Mammary epithelial cell (primary cell): ENCODE measurements around the gene TRIP13.

Experiments used
- CTCF ChIP-seq, 2 donors: IDR thresholded peaks in 1 of 2; conservative IDR thresholded peaks in 1 of 2; 2 replicates each; pipeline ENCODE4 v1.5.1; 2011 to 2012; ENCODE audit warnings: inconsistent platforms in 2 of 2, low read length in 2 of 2, mild to moderate bottlenecking in 2 of 2, control low read depth in 1 of 2, low read depth in 1 of 2; ENCODE audit not compliant: insufficient read depth in 1 of 2; ENCODE audit errors: extremely low read depth in 1 of 2
- EZH2 ChIP-seq: IDR thresholded peaks from 2 replicates; pipeline ENCODE4 v1.6.1; 2012; ENCODE audit warnings: low read length, inconsistent platforms, borderline replicate concordance

DNA sequence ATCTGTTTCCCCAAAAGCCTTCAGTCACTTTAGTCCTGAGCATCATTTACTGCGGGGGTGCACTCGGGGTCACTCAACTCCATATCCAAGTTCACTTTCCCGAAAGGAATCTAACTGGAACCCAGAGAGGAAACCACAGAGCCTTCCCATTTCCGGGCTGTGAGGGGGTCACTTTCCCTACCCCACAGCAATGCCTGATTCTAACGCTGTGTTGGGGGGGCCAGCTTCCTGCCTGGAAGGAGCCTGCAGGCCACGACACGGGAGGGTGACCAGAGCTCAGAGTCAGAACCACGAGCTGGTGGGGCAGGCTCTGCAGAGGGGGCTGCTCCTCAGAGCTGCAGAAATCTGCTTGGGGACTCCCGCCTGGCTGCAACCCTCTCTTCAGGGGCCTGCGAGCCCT lies 20.4 kb upstream of the TRIP13 start:
- no peak for TF ChIP-seq CTCF (conservative IDR thresholded peaks at IDR 0.05 in 1 of 2, IDR thresholded peaks at IDR 0.05 in 1 of 2; ENCODE audit: extremely low read depth in 1 of 2, insufficient read depth in 1 of 2, low read depth in 1 of 2, low read length in 2 of 2)
- TF ChIP-seq EZH2 = no peak
